CD4-positive, alpha-beta T cell treated with Interferon gamma for 1 hour (primary cell): ENCODE data around the gene KBTBD8.

Experiments
- DNase-seq: peaks from one replicate; pipeline ENCODE4 v3.0.0-alpha.2; 2020

Gene KBTBD8

DNA sequence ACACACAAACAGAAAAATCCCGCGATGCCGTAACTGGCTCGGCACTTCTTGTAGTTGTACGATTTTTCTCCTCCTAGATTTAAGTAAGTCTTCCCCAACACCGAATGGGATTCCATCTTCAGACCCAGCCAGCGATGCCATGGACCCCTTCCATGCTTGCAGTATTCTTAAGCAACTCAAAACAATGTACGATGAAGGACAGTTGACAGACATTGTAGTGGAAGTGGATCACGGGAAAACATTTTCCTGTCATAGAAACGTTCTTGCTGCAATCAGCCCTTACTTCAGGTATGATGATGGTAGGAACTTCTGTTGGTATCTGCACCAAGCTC, 763 bp downstream of the KBTBD8 start:
- no peak for DNase-seq

DNA sequence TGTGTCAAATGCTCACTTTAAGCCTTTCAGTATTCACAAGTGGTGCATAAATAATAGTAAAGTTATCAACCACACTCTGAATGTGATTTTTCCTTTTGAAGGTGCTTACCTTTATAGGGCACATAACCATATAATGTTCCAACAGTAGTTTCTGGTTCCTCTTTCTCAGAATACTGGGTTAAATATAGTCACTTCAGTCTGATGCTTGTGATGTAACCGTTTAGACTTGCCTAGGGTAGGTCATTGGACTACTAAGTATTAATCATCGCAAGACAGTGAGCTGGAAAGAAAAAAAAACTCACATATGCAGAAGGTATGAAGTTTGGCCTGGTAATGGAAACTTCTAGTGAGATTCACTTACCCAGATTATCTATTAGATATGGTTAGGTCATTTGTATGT, 1.9 kb downstream of the KBTBD8 start:
- no peak for DNase-seq

DNA sequence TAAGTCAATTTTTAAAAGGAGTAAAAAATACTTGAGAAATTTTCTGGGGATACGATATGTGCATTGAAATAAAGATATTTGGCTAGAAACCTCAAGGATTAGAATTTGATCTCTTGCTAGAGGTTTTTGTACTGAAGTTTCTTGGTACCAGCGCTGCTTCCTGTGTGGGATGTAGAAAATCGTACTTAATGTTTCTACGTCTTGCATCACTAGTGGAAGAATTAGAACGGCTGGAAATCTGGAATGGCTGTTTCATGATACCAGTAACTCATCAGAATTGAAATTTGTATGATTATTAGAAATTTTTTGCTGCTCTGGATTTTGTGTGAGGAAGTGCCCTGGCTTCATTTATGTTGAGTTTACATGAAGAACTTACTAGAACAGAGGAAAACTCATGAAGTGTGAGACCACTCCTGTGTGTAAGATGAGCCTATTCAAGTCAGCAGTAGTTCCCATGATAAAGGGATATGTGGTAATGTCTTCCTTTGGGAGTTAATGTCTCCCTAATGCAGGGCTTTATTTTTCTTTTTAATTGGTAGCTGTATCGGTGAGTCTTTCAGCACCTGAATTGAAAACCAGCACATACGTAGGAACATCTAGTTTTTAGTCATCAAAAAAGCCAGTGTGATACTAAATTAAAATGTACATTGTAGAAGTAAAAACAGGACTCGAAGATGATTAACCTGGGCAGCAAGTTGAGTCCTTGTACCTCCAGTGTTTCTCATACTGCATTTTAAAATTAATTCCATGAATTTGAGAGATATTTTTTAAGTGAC, 3.2 kb downstream of the KBTBD8 start:
- no peak for DNase-seq

DNA sequence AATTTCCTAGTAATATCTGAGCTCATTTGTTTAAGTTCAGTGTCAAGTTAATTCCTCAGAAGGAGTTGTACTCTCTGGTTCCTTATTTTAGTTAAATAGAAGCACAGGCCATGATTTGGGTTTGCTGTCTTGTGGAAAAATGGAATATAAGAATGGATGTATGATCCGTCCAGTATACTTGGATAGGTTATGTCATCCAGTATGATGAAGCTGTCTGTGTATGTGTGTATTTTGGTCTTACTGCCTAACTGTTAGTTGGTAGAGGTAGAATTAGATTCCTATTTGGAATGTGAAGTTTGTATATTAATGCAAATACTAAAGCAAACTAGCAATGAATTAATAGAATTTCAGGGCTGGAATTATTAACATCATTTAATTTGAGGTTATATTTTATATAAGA, 7.9 kb downstream of the KBTBD8 start:
- DNase-seq: no peak

DNA sequence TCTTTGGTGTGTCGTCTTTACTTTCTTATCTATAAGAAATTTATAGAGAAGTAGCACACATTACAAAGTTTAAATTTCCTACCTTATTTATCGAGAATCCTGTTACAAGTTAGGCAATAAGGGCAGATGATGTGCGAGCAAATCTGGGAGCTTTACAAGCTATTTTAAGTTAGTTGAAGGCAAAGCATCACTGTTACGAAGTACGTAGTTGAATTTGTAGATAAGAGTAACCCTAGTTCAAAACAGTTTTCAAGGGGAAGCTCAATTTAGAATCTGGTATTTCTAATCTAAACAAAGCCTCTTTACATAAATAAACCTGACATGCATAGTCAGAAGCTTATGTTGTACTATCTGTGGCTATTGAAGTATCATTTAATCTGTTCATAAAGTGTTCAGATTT, 8.4 kb downstream of the KBTBD8 start:
- DNase-seq: no peak

DNA sequence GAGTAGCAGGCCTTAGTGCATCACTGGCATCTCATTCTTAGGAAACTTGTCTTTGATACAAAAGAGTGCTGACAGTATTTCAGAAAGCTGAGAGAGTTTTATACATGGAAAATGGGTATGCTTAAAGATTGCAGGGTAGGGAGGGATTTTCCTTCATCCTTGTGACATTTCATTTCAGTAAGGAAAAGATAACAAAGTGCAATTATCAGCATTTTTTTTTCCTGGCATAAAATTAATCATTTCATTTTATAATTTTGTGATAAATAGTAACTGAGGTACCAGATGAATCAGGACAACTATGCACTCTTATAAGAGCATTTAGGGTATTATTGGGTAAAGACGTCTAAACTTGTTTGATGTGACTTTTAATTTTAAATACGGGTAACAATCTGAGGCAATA, 10.3 kb downstream of the KBTBD8 start:
- DNase-seq: no peak

DNA sequence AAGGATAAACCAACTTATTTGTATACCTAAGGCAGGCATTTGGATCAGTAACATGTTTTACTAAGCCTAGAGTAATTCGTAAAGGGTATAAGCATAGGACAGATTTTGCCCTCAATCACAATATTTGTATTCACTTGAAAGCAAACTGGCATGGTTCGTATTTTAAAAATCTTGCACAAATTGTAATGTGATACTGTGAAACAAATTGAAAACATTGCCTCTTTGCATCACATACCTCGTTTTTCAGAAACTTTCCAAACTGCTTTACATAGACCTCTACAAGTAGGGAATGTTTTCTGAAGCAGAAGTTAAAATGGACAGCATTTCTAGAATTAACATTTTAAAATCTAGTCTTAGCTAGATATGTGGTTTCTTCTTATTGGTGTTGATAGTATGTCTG, 11.6 kb downstream of the KBTBD8 start:
- DNase-seq: no peak

DNA sequence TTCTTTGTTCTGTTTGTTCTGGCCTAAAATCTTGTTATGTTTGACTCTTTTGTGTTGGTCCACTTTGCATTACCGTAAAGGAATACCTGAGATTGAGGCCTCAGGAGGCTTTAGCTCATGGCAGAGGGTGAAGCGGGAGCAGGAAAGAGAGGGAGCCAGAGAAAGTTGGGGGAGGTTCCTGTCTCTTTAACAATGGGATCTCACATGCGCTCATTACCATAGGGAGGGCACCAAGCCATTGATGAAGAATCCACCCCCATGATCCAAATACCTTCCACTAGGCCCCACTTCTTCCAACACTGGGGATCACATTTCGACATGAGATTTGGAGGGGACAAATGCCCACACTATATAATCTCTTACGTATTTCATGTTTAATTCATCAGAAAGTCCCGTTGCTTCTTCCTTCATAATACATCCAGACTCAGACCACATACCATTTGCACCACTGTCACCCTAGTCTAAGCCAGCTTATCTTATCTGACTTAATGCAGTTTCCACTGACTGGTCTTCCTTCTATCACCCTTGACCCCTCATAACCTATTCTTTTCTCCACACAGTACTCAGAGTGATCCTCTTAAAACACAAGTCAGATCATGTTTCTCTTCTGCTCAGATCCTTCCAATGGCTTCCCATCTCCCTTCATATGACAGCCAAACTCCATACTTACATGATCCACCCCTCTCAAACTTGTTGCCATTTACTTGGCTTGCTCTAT, 13.5 kb downstream of the KBTBD8 start:
- no peak for DNase-seq

DNA sequence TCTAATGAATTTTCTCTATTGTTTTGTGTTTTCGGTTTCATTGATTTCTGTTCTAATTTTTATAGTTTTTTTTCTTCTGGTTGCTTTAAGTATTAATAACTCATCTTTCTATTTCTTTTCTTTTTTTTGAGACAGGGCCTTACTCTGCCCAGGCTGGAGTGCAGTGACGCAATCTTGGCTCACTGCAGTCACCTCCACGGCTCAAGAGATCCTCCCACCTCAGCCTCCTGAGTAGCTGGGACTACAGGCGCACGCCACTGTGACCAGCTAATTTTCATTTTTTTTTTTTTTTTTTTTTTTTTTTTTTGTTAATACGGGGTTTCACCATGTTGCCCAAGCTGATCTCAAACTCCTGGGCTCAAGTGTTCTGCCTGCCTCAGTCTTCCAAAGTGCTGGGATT, 14.5 kb downstream of the KBTBD8 start:
- DNase-seq: no peak

DNA sequence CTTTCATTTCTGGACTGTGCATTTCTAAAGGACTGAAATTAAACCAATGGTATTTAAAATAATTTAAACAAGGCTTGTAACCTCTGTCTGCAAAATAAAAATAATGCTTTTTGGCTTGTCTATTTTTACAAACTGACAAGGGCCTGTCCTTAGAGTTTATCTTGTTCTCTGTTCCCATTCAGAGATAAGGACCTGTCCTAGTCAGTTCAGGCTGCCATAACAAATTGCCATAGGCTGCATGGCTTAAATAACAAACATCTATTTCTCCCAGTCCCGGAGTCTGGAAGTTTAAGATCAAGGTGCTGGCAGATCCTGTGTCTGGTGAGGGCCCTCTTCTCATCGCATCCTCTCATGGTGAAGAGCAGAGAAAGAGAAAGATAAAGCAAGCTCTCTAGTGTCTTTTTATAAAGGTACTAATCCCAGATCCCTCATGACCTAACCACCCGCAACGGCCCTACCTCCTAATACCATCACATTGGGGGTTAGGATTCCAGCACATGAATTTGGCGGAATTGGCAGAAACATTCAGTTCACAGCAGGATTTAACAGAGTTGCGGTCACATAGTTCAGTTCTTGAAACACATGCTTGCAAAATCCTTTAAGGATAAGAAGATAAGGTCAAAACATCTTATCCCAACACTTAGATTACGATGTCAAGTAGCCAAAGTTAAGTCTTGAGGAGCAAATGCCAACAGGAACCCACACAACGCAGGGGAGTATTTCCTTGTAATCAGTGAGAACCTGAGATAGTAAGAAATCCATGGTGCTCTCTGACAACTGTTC, 17.8 kb downstream of the KBTBD8 start:
- no peak for DNase-seq

DNA sequence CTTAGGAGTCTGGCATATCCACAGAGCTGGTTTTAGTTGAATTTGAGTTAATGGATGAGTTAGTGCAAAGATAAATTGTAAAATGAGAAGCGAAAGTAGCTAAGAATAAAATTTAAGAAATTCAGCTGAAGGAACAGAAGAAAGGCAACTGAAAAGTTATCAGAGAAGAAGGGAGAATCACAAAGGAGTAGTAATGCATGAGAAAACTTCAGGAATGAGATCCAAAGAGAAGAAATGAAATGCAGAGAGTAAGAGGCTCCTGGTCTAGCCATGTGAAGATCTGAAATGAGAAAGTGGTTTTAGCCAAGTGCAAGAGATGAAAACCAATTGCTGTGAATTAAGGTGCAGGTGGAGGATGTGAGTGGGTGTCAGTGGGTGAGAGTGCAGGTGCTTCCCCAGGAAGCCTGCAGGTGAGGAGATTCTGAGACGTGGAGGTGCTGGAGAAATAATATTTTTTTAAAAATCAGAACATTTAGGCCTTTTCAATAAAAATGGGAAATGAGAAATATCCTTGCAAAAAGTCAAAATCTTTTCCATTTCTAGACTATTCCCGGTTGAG, 18.5 kb downstream of the KBTBD8 start:
- peak; percentile 8 for DNase-seq

DNA sequence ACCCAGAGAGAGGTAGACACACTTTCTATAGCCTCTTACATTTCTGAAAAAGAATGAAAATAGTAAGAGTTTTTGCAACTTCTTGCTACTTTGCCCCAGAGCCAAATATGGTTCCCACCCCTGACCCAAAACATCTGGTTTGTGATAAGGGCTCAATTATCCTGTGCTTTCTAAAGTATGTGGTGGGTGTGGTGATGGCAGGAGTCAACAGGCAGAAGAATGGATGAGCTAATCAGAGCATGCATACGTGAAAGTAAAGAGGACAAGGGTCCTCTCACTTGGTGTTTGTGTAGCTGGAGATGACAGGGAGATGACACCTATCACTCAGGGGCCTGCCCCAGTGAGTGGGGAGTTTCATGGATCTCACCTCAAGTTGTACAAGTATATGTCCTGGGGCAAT, 19.1 kb downstream of the KBTBD8 start:
- DNase-seq: no peak

DNA sequence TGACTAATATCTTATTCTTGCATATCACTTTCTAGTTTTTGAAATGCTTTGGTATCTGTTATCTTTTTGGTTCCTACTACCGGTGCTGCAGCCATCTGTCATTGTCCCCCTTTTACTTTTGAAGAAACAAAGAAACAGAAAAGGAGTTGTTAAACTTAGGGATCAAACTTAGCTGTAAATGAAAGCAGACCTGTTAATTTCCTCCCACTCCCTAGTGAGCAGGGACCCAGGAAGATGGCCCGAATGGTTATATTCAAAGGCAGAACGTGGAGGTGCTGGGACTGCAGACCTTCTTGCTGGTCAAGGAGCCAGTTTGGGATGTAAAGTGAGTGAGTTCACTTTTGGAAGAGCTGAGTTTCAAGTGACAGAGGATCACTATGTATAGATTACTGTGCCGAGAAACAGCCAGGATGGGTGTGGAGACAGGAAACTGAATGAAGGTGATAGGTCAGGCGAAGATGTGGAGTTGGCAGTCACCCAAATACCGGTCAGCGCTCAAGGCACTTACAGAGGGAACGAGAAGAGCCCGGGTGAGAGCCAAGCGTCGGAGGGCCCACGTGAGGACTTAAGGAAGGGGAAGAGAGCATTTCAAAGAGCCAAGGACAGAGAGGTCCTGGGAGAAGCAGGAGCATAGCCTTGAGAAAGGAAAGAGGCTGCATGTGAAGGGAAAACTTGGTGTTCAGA, 20.1 kb downstream of the KBTBD8 start:
- no peak for DNase-seq

DNA sequence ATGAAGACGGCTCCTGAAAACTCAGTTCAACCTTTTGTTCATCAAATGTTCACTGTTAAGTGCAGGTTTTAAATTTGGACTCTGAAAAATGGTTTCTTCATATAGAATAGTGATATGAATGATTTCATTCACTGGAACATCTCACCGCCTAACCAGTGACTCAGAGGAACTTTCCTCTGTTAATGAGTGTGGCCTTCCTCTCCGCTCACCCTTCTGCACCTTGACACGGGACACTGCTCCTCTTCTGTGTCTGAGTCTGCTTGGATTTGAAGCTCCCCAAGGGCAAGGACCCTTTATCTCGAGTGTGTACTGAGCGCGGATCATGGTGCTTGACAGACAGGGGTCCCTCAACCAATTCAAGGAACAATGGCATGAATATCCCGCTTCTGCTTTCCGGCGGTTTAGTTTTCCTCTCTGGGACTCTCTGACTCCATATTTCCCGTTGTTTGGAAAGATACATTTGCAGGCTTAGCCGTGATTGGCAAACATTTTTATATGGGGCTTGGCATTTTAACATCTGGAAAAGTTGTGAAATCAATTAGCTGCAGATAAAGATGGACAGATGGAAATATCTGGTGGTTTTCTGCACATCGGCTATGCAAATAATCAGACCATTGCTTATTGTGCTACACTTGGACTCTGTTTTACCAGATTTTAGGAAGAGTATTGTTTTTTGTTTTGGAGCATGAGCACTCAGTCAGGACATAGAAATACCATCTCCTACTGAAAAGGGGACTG, 20.9 kb downstream of the KBTBD8 start:
- no peak for DNase-seq

DNA sequence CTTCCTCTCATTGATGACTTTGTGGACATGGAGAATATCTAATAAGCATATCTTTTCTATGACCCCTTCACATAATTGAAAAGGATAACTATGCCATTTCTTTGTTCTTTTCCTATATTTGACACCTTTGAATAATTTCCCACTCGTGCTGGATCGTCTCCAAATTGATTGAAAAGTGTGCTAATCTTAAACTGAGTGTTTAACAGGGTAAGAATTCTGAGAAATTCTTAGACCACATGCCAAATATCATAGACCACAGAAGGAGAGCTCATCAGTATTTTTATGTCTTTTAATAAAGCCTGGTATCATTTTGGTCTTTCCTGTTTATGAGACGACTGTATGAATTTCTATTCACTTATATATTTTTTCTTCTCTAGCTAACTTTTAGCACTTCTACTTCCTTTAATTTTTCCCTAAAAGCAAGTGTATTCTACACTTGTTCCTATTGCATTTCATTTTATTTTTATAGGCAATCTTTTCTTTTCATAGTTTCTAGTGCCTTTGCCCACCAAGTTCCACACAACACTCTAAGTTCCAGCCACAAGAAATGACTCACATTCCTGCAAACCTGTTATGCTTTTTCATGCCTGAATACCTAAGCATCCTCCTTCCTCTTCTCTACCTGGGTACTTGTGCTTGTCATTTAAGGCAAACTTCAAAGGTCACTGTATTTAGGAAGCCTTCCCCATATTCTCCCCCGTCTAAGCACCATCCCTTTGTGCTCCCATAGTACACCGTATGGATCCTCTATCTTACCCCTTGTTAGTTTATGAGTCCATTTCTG, 30.1 kb downstream of the KBTBD8 start:
- DNase-seq: no peak

DNA sequence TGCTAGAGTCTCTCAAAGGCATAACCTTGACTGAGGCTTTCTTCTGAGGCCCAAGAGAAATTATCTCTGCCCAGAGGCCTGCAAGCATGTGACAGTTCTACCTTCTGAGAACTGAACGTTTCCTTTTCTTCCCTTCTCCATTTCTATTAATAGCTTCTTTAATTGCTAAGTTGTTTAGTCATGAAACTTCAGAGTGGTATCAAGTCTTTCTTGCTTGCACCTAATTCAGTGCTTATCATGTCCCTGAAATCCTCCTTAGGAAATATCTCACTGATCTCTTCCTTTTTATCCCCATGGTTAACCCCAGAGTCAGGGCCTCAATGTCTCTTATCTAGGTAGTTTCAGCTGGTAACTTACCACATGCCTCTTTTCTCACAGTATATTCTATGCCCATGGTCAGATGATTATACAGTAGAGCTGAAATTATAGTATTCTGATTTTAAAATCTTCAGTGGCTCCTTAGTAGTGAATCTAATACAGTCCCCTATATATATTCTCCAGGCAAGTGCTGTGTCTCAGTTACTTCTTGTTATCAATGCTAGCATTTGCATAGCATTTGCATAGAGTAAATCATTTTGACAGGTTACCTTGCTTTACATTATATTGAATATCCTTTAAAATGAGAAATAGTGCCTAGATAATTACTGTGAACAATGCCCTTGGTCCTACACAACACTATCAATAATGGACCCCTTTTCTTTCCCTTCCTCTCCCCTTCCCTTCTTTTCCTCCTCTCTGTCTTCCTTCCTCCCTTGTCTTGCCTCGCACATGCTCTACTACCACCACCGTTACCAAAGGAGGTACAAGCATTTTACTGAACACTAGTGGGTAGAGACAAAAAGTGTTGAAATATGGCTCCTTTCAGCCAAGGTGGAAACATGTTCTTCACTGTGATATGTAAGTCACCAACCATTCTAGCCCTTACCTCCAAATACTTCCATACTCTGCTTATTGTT, 33.0 kb downstream of the KBTBD8 start:
- DNase-seq: no peak

DNA sequence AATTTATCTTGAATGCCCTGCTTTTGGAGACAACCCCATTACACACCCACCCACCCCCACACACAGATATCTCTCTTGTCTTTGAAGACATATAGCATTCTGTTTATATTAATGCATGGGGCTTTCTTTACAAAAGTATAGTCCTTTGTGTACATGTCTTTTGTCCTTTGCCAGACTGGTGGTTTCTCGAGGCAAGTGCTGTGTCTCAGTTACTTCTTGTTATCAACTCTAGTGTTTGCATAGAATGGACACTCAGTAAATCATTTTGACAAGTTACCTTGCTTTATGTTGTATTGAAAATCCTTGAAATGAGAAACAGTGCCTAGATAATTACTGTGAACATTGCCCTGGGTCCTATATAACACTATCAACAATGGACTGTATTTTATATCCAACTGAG, 33.9 kb downstream of the KBTBD8 start:
- no peak for DNase-seq

DNA sequence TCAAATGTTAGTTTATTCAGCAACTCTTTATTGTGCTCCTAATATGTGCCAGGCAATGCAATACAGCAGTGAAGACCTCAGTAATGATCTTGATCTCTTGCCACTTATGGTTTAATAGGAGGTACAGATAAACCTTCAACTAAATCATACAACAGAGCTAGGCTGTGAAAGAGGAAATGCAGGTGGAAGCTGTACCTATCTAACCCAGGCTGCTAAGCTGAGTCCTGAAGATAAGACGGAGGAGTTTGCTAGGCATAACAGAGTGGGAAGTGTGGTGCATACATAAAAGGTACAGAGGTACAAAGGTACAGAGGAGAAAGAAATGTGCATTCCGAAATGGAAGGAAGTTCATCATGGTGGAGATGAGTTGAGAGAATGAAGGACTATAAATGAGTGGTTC, 35.0 kb downstream of the KBTBD8 start:
- DNase-seq: no peak

DNA sequence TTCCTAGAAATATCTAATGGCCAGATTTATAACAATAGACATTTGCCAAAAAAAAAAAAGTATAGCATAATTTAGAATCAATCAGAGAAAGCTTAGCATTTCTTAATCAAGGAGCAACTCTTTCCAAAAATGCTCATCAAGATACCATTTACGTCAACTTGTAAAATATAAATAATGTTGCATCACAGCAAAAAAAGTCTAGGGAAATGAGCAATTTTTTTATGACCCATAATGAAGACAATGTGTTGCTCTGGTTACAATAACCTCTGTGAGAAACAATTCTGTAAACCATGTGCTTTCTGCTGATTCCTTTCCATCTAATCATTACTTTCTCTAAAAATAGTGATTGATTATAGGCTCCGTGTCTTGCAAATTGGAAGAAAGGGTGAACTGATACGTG, 36.3 kb downstream of the KBTBD8 start:
- no peak for DNase-seq

DNA sequence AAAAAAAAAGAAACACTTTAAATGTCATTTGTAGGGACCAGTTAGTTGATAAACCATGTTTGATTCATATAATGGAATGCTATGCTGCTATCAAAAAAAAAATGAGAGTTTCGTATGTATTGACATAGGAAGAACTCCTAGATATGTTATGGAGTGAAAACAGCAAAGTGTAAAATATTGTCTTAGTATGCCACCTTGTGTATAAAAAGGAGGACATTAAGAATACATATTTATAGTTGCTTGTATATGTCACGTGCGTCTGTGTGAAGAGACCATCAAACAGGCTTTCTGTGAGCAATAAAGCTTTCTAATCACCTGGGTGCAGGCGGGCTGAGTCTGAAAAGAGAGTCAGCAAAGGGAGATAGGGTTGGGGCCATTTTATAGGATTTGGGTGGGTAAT, 39.5 kb downstream of the KBTBD8 start:
- DNase-seq: no peak
